Germinal center (tissue), 1 donor: ENCODE results near the gene SPDYC.

Experiments
- DNase-seq: peaks from one replicate; pipeline ENCODE4 v3.0.0; 2012; ENCODE audit warnings: mixed read lengths, low spot score

The SPDYC gene

GRCh38 chr11:65206901-65207300 lies 36.9 kb downstream of the SPDYC start:
- no peak for DNase-seq

GRCh38 chr11:65207918-65208784 lies 38.1 kb downstream of the SPDYC start:
- DNase-seq, result no peak

- no peak for DNase-seq
Observed at GRCh38 chr11:65208785-65209710, 39.0 kb downstream of the SPDYC start.

- DNase-seq, result no peak
Observed at GRCh38 chr11:65209711-65210360, 39.8 kb downstream of the SPDYC start.

GRCh38 chr11:65210361-65210731 lies 40.3 kb downstream of the SPDYC start:
- no peak for DNase-seq

GRCh38 chr11:65210748-65211147 lies 40.7 kb downstream of the SPDYC start:
- DNase-seq, result no peak

- no peak for DNase-seq
Observed at GRCh38 chr11:65211293-65212105, 41.5 kb downstream of the SPDYC start.

- DNase-seq, result no peak
Observed at GRCh38 chr11:65212226-65212801, 42.3 kb downstream of the SPDYC start.

GRCh38 chr11:65213322-65214211 lies 43.5 kb downstream of the SPDYC start:
- no peak for DNase-seq

GRCh38 chr11:65214212-65214845 lies 44.3 kb downstream of the SPDYC start:
- DNase-seq, result no peak

- no peak for DNase-seq
Observed at GRCh38 chr11:65215441-65216076, 45.5 kb downstream of the SPDYC start.

GRCh38 chr11:65216830-65217229 lies 46.8 kb downstream of the SPDYC start:
- DNase-seq, result no peak

- no peak for DNase-seq
Observed at GRCh38 chr11:65217441-65218423, 47.7 kb downstream of the SPDYC start.

- no peak for DNase-seq
Observed at GRCh38 chr11:65218446-65218845, 48.4 kb downstream of the SPDYC start.

GRCh38 chr11:65219930-65220213 lies 49.8 kb downstream of the SPDYC start:
- no peak for DNase-seq

GRCh38 chr11:65221026-65221425 lies 51.0 kb downstream of the SPDYC start:
- no peak for DNase-seq
